Testis (tissue), 3 donors: ENCODE results near the gene IL15RA. TPM values are rescaled to one million over a fixed set of nuclear protein-coding genes. Genes with fewer than 3 reads are reported as not detected.
A peak's percentile ranks its signal among the peaks of the same experiment; 100 is the strongest.

ENCODE experiments used
- DNase-seq: peaks from one replicate; pipeline ENCODE4 v3.0.0-alpha.2; 2019
- H3K27ac ChIP-seq, 2 donors: fragments of 200-600 bp; sonication (generic); one replicate each; pipeline ENCODE4 v1.5.1; 2019
- H3K27me3 ChIP-seq: fragments of 200-600 bp; sonication (generic); one replicate; pipeline ENCODE4 v1.5.1; 2019
- H3K36me3 ChIP-seq: fragments of 200-600 bp; sonication (generic); one replicate; pipeline ENCODE4 v1.5.1; 2017; ENCODE audit warnings: low read depth; ENCODE audit errors: missing control alignments
- H3K4me1 ChIP-seq: fragments of 200-600 bp; sonication (generic); one replicate; pipeline ENCODE4 v1.5.1; 2019
- H3K4me3 ChIP-seq, 2 donors: fragments of 200-600 bp; sonication (generic); one replicate each; pipeline ENCODE4 v1.5.1; 2017 to 2019
- H3K9me3 ChIP-seq: fragments of 200-600 bp; sonication (generic); one replicate; pipeline ENCODE4 v1.5.1; 2017
- POLR2A ChIP-seq: fragments of 450-650 bp; IDR thresholded peaks from one replicate; pipeline ENCODE4 v1.6.1; 2017; ENCODE audit warnings: antibody characterized with exemption, mild to moderate bottlenecking, moderate library complexity
- WGBS, 2 donors: methylation state at CpG; one replicate each; pipeline ENCODE4 v1.1.5; 2018; 5-methylcytosine and 5-hydroxymethylcytosine counted together
- intact Hi-C: fragments of 100-400 bp; cut with DNase I; formaldehyde crosslinking; loops from one replicate; pipeline ENCODE4 v1.15.1; 2023; ENCODE audit warnings: low total_unique reads
- polyA plus RNA-seq: library from polyadenylated mRNA; stranded (reverse); fragments of 350-450 nt; fragmentation: Illumina TruSeq; extraction: RNeasy Lipid Tissue Mini Kit (QIAGEN cat#74804); gene quantifications from one replicate; pipeline ENCODE4 v1.2.3, GENCODE V29; 2014; ENCODE audit warnings: low read depth, low replicate concordance; ENCODE audit not compliant: insufficient read depth
- total RNA-seq, 2 donors: library from RNA; depleted of rRNA; stranded (reverse); fragments of >200 nt; gene quantifications; one replicate each; pipeline ENCODE4 v1.2.3, GENCODE V29; 2016
- TF ChIP-seq, protein P1 (sequence below), 3 experiments: fragments of 450-650 bp in 2 of 3; fragments of 200-600 bp in 1 of 3; sonication (generic) in 1 of 3; IDR thresholded peaks; one replicate each; pipeline ENCODE4 v1.5.1; 2016 to 2019; ENCODE audit warnings: antibody characterized with exemption in 3 of 3, mild to moderate bottlenecking in 2 of 3, moderate library complexity in 1 of 3

IL15RA gene
- total and polyA plus RNA-seq, 3 donors from 2014 or later = 15.6 to 21.9 (median 18.3) TPM

DNA sequence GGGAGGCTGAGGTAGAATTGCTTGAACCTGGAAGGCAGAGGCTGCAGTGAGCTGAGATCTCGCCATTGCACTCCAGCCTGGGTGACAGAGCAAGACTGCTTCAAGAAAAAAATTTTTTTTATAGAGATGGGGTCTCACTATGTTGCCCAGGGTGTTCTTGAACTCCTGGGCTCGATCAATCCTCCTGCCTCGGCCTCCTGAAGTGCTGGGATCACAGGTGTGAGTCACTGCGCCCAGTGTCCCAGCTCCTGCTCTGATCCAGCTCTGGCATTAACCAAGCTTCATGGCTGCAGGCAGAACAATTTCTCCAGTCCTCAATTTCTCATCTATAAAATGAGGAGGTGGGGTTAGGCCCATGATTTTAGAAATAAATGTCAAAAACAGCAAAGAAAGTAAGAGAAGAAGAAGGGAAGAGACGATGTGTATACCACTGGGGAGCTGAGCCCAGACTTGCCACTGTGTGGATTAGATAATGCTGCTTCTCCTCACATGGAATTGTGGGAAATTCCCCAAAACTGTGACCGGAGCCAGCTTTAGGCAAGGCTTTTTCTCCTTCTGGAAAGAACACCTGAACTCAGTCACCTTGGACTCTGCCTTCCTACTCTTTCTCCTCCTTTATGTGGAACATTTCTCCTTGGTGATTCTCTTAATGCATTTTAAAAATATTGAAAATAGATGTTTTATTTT, 25.5 kb downstream of the IL15RA start:
- Histone ChIP-seq H3K9me3 (no peaks in the 10 kb centered on the region), H3K27ac (no peak overlapping the region), H3K4me3 (no peak overlapping the region), H3K27me3 (no peaks in the 10 kb centered on the region), H3K36me3 (no peaks in the 10 kb centered on the region), H3K4me1 (no peaks in the 10 kb centered on the region)
- 86 to 94% methylated on average over 6 of the region's 6 CpGs for WGBS, 2 donors
- TF ChIP-seq, protein P1, sequence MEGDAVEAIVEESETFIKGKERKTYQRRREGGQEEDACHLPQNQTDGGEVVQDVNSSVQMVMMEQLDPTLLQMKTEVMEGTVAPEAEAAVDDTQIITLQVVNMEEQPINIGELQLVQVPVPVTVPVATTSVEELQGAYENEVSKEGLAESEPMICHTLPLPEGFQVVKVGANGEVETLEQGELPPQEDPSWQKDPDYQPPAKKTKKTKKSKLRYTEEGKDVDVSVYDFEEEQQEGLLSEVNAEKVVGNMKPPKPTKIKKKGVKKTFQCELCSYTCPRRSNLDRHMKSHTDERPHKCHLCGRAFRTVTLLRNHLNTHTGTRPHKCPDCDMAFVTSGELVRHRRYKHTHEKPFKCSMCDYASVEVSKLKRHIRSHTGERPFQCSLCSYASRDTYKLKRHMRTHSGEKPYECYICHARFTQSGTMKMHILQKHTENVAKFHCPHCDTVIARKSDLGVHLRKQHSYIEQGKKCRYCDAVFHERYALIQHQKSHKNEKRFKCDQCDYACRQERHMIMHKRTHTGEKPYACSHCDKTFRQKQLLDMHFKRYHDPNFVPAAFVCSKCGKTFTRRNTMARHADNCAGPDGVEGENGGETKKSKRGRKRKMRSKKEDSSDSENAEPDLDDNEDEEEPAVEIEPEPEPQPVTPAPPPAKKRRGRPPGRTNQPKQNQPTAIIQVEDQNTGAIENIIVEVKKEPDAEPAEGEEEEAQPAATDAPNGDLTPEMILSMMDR (IDR thresholded peaks at IDR 0.05) = no peak
- no peak for TF ChIP-seq POLR2A
- no peak for DNase-seq
- intact Hi-C loops = no loop called here

DNA sequence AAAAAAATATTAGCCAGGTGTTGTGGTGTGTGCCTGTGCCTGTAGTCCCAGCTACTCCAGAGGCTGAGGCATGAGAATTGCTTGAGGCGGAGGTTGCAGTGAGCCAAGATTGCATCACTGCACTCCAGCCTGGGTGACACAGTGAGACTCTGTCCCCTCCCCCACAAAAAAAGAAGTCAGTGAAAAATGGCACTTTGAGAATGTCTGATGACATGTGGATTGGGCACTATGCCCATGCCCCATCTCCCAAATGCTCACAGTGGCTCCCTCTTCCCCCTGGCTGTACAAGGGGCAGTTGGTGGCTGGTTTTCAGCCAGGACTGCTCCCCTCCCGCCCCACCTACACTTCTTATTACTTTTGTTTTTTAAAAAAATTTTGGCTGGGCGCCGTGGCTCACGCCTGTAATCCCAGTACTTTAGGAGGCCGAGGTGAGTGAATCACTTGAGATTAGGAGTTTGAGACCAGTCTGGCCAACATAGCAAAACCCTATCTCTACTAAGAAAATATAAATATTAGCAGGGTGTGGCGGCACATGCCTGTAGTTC, 26.1 kb downstream of the IL15RA start:
- peak; percentile 21 for DNase-seq
- Histone ChIP-seq H3K27ac (no peak overlapping the region), H3K27me3 (no peaks in the 10 kb centered on the region), H3K9me3 (no peaks in the 10 kb centered on the region), H3K4me1 (no peaks in the 10 kb centered on the region), H3K36me3 (no peaks in the 10 kb centered on the region), H3K4me3 (no peak overlapping the region)
- WGBS, 2 donors = 88 to 89% methylated on average over 7 of the region's 7 CpGs
- intact Hi-C loops = no loop called here
- TF ChIP-seq, protein P1 (IDR thresholded peaks at IDR 0.05) = no peak
- no peak for TF ChIP-seq POLR2A

DNA sequence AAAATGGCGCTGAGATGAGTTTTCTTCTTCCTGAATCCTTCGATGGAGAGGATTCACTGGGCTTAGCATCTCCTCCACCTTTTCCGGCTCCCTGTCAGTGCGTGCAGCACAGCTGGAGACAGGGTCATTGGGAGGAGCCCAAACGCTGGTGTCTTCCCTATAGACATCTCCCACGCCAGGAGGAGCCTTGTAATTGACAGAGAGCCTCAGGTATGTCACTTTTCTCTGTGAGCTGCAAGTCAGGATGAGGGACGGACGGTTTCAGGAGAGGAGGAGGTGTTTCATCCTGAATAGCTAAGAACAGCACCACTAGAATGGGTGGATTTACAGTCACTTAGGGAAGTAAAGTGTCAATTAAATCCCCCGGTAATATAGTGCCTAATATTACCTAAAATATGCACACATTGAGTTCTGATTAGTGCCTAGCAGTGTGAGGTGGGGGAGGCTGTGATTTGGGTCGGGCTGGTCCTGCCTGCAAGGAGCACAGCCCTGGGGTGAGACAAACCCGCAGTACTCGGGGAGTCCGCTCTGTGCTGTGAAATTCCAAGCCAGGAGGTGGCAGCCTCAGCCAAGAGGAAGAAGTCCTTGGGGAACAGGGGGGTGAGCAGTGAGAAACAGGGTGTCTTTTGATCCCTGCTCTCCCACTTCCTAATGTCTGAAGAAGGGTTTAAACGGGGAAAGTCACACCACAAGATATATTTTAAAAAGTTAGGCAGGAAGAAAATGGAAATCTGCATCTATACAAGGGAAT, 28.2 kb downstream of the IL15RA start:
- H3K9me3 ChIP-seq = no peaks in the 10 kb centered on the region
- intact Hi-C loops = no loop called here
- WGBS, 2 donors = 54 to 57% methylated on average over 14 of the region's 14 CpGs
- H3K4me3 ChIP-seq = no peak overlapping the region
- H3K36me3 ChIP-seq = no peaks in the 10 kb centered on the region
- no peaks in the 10 kb centered on the region for H3K27me3 ChIP-seq
- TF ChIP-seq POLR2A = no peak
- TF ChIP-seq, protein P1 (IDR thresholded peaks at IDR 0.05) = peak in 2 of 3 experiments; percentile 8 to 30
- H3K27ac ChIP-seq = no peak overlapping the region
- DNase-seq = peak; percentile 78
- H3K4me1 ChIP-seq = peaks cover 4% of the 10 kb centered on the region

DNA sequence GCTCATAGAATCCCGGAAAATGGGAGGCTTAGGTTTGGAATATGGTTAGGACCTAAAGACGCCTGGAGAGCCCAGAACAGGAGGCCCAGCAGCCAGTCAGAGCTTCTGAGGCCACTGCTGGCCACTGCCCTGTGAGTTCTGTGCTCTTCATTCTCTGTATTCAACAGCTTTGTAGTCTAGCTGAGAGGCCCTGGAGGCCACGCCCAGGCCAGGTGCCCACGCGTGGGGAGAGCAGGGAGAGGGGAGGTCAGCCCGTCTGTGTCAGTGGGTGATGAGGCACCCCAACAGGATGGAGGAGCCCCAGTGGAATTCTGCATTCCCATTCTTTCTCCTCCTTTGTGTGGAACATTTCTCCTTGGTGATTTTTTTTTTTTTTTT, 29.1 kb downstream of the IL15RA start:
- H3K27ac ChIP-seq = no peak overlapping the region
- intact Hi-C loops = no loop called here
- H3K9me3 ChIP-seq = no peaks in the 10 kb centered on the region
- peaks cover 14% of the 10 kb centered on the region for H3K4me1 ChIP-seq
- no peak for TF ChIP-seq POLR2A
- TF ChIP-seq, protein P1 (IDR thresholded peaks at IDR 0.05) = no peak
- WGBS, 2 donors = 62 to 90% methylated on average over 4 to 6 of the region's 6 CpGs
- H3K27me3 ChIP-seq = no peaks in the 10 kb centered on the region
- H3K4me3 ChIP-seq = no peak overlapping the region
- H3K36me3 ChIP-seq = no peaks in the 10 kb centered on the region
- no peak for DNase-seq
